Neuron (in vitro differentiated cells): ENCODE results near the gene STARD3NL.
"Not testable (repeated sequence)": the region's sequence is repeated elsewhere in the genome, so short reads cannot be mapped to it uniquely, and the experiment has no call there.

Experiments used
- H2AFZ ChIP-seq: one replicate; pipeline ENCODE4 v1.6.1; 2013; ENCODE audit warnings: low read depth, mild to moderate bottlenecking, inconsistent platforms, low read length, moderate library complexity
- H3K27me3 ChIP-seq: one replicate; pipeline ENCODE4 v1.6.1; 2013; ENCODE audit warnings: low read length; ENCODE audit not compliant: insufficient read depth
- H3K36me3 ChIP-seq: one replicate; pipeline ENCODE4 v1.6.1; 2013; ENCODE audit warnings: low read length; ENCODE audit not compliant: insufficient read depth
- H3K4me1 ChIP-seq: one replicate; pipeline ENCODE4 v1.6.1; 2013; ENCODE audit warnings: low read length; ENCODE audit not compliant: insufficient read depth
- H3K4me3 ChIP-seq: 2 replicates; pipeline ENCODE4 v1.5.1; 2013; ENCODE audit warnings: mild to moderate bottlenecking, low read length, moderate library complexity
- H3K9me3 ChIP-seq: one replicate; pipeline ENCODE4 v1.6.1; 2013; ENCODE audit warnings: low read length

The STARD3NL gene

GRCh38 chr7:38215735-38216670 is 38.0 kb downstream of the STARD3NL start:
- no peak overlapping the region for H3K4me3 ChIP-seq
- H3K27me3 ChIP-seq = no peaks in the 10 kb centered on the region
- H3K36me3 ChIP-seq = peaks cover 77% of the 10 kb centered on the region
- no peak overlapping the region for H2AFZ ChIP-seq
- H3K9me3 ChIP-seq = no peaks in the 10 kb centered on the region
- H3K4me1 ChIP-seq = peaks cover 11% of the 10 kb centered on the region

GRCh38 chr7:38217672-38218071 is 39.6 kb downstream of the STARD3NL start:
- Histone ChIP-seq H3K27me3 (no peaks in the 10 kb centered on the region), H2AFZ (no peak overlapping the region), H3K36me3 (peaks cover 78% of the 10 kb centered on the region), H3K9me3 (no peaks in the 10 kb centered on the region), H3K4me1 (no peaks in the 10 kb centered on the region), H3K4me3 (no peak overlapping the region)

GRCh38 chr7:38220452-38220851 is 42.4 kb downstream of the STARD3NL start:
- no peaks in the 10 kb centered on the region for H3K4me1 ChIP-seq
- no peak overlapping the region for H3K4me3 ChIP-seq
- no peak overlapping the region for H2AFZ ChIP-seq
- H3K9me3 ChIP-seq = peaks cover 2% of the 10 kb centered on the region
- no peaks in the 10 kb centered on the region for H3K27me3 ChIP-seq
- H3K36me3 ChIP-seq = peaks cover 83% of the 10 kb centered on the region

GRCh38 chr7:38222481-38223096 is 44.5 kb downstream of the STARD3NL start:
- Histone ChIP-seq H3K36me3 (peaks cover 76% of the 10 kb centered on the region), H2AFZ (no peak overlapping the region), H3K9me3 (peaks cover 2% of the 10 kb centered on the region), H3K27me3 (no peaks in the 10 kb centered on the region), H3K4me1 (no peaks in the 10 kb centered on the region), H3K4me3 (no peak overlapping the region)

GRCh38 chr7:38223306-38223705 is 45.3 kb downstream of the STARD3NL start:
- no peaks in the 10 kb centered on the region for H3K4me1 ChIP-seq
- peaks cover 2% of the 10 kb centered on the region for H3K9me3 ChIP-seq
- no peak overlapping the region for H3K4me3 ChIP-seq
- H2AFZ ChIP-seq = no peak overlapping the region
- H3K36me3 ChIP-seq = peaks cover 76% of the 10 kb centered on the region
- no peaks in the 10 kb centered on the region for H3K27me3 ChIP-seq

GRCh38 chr7:38224392-38224791 is 46.3 kb downstream of the STARD3NL start:
- Histone ChIP-seq H3K9me3 (peaks cover 2% of the 10 kb centered on the region), H3K4me3 (no peak overlapping the region), H3K27me3 (no peaks in the 10 kb centered on the region), H3K36me3 (peaks cover 79% of the 10 kb centered on the region), H2AFZ (no peak overlapping the region), H3K4me1 (no peaks in the 10 kb centered on the region)

GRCh38 chr7:38229386-38229785 is 51.3 kb downstream of the STARD3NL start:
- peaks cover 1% of the 10 kb centered on the region for H3K9me3 ChIP-seq
- H3K4me1 ChIP-seq = no peaks in the 10 kb centered on the region
- H2AFZ ChIP-seq = no peak overlapping the region
- H3K36me3 ChIP-seq = peaks cover 50% of the 10 kb centered on the region
- no peaks in the 10 kb centered on the region for H3K27me3 ChIP-seq
- no peak overlapping the region for H3K4me3 ChIP-seq

- H3K9me3 ChIP-seq = no peaks in the 10 kb centered on the region
Measured at GRCh38 chr7:38229884-38230642, 52.0 kb downstream of the STARD3NL start.

GRCh38 chr7:38232502-38233366 is 54.7 kb downstream of the STARD3NL start:
- Histone ChIP-seq H2AFZ (no peak overlapping the region), H3K4me3 (no peak overlapping the region), H3K36me3 (peaks cover 29% of the 10 kb centered on the region), H3K27me3 (no peaks in the 10 kb centered on the region), H3K9me3 (no peaks in the 10 kb centered on the region), H3K4me1 (no peaks in the 10 kb centered on the region)

More at GRCh38 chr7:38229884-38230642, 52.0 kb downstream of the STARD3NL start:
- no peak overlapping the region for H2AFZ ChIP-seq
- H3K27me3 ChIP-seq = no peaks in the 10 kb centered on the region
- no peak overlapping the region for H3K4me3 ChIP-seq
- H3K36me3 ChIP-seq = peaks cover 44% of the 10 kb centered on the region
- no peaks in the 10 kb centered on the region for H3K4me1 ChIP-seq

GRCh38 chr7:38234759-38235158 is 56.7 kb downstream of the STARD3NL start:
- not testable (repeated sequence) for H3K4me3 ChIP-seq, H2AFZ ChIP-seq, H3K4me1 ChIP-seq, H3K9me3 ChIP-seq, H3K27me3 ChIP-seq
- peaks cover 11% of the 10 kb centered on the region for H3K36me3 ChIP-seq

- peaks cover 2% of the 10 kb centered on the region for H3K36me3 ChIP-seq
- H3K27me3 ChIP-seq = no peaks in the 10 kb centered on the region
- H3K4me3 ChIP-seq = no peak overlapping the region
- no peak overlapping the region for H2AFZ ChIP-seq
- H3K9me3 ChIP-seq = no peaks in the 10 kb centered on the region
- H3K4me1 ChIP-seq = no peaks in the 10 kb centered on the region
Measured at GRCh38 chr7:38235606-38236005, 57.6 kb downstream of the STARD3NL start.

GRCh38 chr7:38239129-38239528 is 61.1 kb downstream of the STARD3NL start:
- not testable (repeated sequence) for H3K4me1 ChIP-seq, H2AFZ ChIP-seq, H3K9me3 ChIP-seq

More at GRCh38 chr7:38239129-38239528, 61.1 kb downstream of the STARD3NL start:
- not testable (repeated sequence) for H3K36me3 ChIP-seq, H3K4me3 ChIP-seq, H3K27me3 ChIP-seq
